ENCODE results near the gene VMA21. TPM values are rescaled to one million over a fixed set of nuclear protein-coding genes. Genes with fewer than 3 reads are reported as not detected.

The VMA21 gene
- total and polyA plus RNA-seq, 10 of the 15 experiments (the other 5 are each of a cell fraction or from before 2014, with no cell fraction given), result 12.9 to 53.6 (median 41.5) TPM

GRCh38 chrX:151448509-151448908, 51.5 kb downstream of the VMA21 start:
- WGBS (ENCODE audit: insufficient coverage, insufficient replicate concordance, low lambda C conversion rate, missing lambda C conversion rate), result 33% methylated on average over 1 of the region's 1 CpG
- intact Hi-C loops (cut with micrococcal nuclease; ENCODE audit: unreplicated experiment), result no loop called here
- no peak for FAIRE-seq
- TF ChIP-seq CREM (IDR thresholded peaks at IDR 0.05; ENCODE audit: low read depth), result no peak
- TF ChIP-seq WRNIP1 (IDR thresholded peaks at IDR 0.05; ENCODE audit: borderline replicate concordance, low read depth, low read length), result no peak
- TF ChIP-seq CBFB (IDR thresholded peaks at IDR 0.05; ENCODE audit: low read depth), result no peak
- no peak for TF ChIP-seq HCFC1 (IDR thresholded peaks at IDR 0.05; ENCODE audit: low read length)
- TF ChIP-seq, protein P1, sequence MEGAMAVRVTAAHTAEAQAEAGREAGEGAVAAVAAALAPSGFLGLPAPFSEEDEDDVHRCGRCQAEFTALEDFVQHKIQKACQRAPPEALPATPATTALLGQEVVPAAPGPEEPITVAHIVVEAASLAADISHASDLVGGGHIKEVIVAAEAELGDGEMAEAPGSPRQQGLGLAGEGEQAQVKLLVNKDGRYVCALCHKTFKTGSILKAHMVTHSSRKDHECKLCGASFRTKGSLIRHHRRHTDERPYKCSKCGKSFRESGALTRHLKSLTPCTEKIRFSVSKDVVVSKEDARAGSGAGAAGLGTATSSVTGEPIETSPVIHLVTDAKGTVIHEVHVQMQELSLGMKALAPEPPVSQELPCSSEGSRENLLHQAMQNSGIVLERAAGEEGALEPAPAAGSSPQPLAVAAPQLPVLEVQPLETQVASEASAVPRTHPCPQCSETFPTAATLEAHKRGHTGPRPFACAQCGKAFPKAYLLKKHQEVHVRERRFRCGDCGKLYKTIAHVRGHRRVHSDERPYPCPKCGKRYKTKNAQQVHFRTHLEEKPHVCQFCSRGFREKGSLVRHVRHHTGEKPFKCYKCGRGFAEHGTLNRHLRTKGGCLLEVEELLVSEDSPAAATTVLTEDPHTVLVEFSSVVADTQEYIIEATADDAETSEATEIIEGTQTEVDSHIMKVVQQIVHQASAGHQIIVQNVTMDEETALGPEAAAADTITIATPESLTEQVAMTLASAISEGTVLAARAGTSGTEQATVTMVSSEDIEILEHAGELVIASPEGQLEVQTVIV (IDR thresholded peaks at IDR 0.05; ENCODE audit: borderline replicate concordance, partially characterized antibody), result no peak
- TF ChIP-seq NR2F1 (conservative IDR thresholded peaks at IDR 0.05), result no peak
- TF ChIP-seq SMARCA5 (IDR thresholded peaks at IDR 0.05), result no peak
- no peak for TF ChIP-seq HDAC2 (IDR thresholded peaks at IDR 0.05)
- TF ChIP-seq CEBPB (IDR thresholded peaks at IDR 0.05; ENCODE audit: borderline replicate concordance in 1 of 2, low read depth in 2 of 2, low read length in 2 of 2), result no peak
- no peak for TF ChIP-seq FOS (IDR thresholded peaks at IDR 0.05; ENCODE audit: borderline replicate concordance, extremely low read depth, insufficient read length)
- no peak for TF ChIP-seq SUZ12 (IDR thresholded peaks at IDR 0.05; ENCODE audit: unreplicated experiment)
- no peak for ATAC-seq
- no peaks in the 10 kb centered on the region for H4K20me1 ChIP-seq (ENCODE audit: control insufficient read depth, insufficient read depth)
- H3K27me3 ChIP-seq (replicated peaks in 1 of 2; ENCODE audit: control insufficient read depth in 2 of 2, insufficient read depth in 2 of 2, low read length in 1 of 2), result no peaks in the 10 kb centered on the region
- no peaks in the 10 kb centered on the region for H3K4me1 ChIP-seq (ENCODE audit: control insufficient read depth, insufficient read depth, low read length)
- DNase-seq (ENCODE audit: low read depth, low spot score), result no peak
- ChIA-PET POLR2A (no interaction called here), RAD21 (ENCODE audit: unreplicated experiment) (no interaction called here), CTCF (no interaction called here), SMC1A (ENCODE audit: uncharacterized antibody, unreplicated experiment) (no interaction called here)
- in situ Hi-C loops (cut with MboI), result no loop called here
- H3K79me2 ChIP-seq (ENCODE audit: control insufficient read depth, insufficient read depth, low read length), result no peaks in the 10 kb centered on the region
- H3K4me3 ChIP-seq, result no peak overlapping the region
- no peaks in the 10 kb centered on the region for H3K9me3 ChIP-seq (replicated peaks; ENCODE audit: control insufficient read depth, insufficient read depth, low read length)
- BruUV-seq (replicated peaks), result no TSS peak
- H2AFZ ChIP-seq (ENCODE audit: control insufficient read depth, low read depth, low read length), result no peak overlapping the region
- H3K4me2 ChIP-seq (ENCODE audit: control insufficient read depth, insufficient read depth), result no peak overlapping the region
- H3K9ac ChIP-seq (ENCODE audit: control insufficient read depth, insufficient read depth, low read length), result no peak overlapping the region
- H3K27ac ChIP-seq (ENCODE audit: control insufficient read depth, insufficient read depth), result no peak overlapping the region
- no peaks in the 10 kb centered on the region for H3K36me3 ChIP-seq (ENCODE audit: control insufficient read depth in 2 of 2, insufficient read depth in 2 of 2, low read length in 1 of 2)

Measured in GM12878 (cell line).